ENCODE measurements around the gene PTPN20. TPM values are rescaled to one million over a fixed set of nuclear protein-coding genes. Genes with fewer than 3 reads are reported as not detected.

Gene PTPN20
- total RNA-seq, 1 experiment from 2014 or later = 9.5 TPM

DNA sequence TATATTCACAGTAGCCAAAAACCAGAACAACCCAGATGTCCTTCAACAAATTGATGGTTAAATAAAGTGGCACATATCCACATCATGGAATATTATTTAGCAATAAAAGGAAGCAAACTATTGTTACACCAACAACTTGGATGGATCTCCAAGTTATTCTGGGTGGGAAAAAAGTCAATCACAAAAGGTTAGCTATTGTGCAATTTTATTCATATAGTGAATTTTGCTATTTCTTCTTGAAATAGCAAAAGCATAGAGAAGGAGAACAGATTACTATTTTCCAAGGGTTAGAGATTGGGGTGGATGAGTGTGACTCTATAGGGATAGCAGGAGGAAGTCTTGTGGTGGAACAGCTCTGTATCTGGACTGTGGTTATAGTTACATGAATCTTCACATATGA, 87.0 kb downstream of the PTPN20 start:
- Histone ChIP-seq H3K4me3 (ENCODE audit: low read depth in 2 of 2, low read length in 2 of 2) (no peak overlapping the region), H3K9me3 (ENCODE audit: control insufficient read depth, insufficient read depth, low read depth, low read length) (no peaks in the 10 kb centered on the region; the same call in 1 of the 2 replicates), H3K27ac (ENCODE audit: low read length) (no peak overlapping the region), H3K4me1 (ENCODE audit: control insufficient read depth, insufficient read depth, low read length) (no peaks in the 10 kb centered on the region), H3K27me3 (ENCODE audit: control insufficient read depth, insufficient read depth, low read length) (no peaks in the 10 kb centered on the region), H3K36me3 (ENCODE audit: control insufficient read depth, insufficient read depth, low read length) (no peaks in the 10 kb centered on the region)
- ChIA-PET CTCF (no interaction called here), POLR2A (no interaction called here)
- intact Hi-C loops (cut with micrococcal nuclease; ENCODE audit: unreplicated experiment) = no loop called here
- in situ Hi-C loops (cut with HindIII; ENCODE audit: low pct_unique_long_range_greater_than_20kb, low sequenced_read_pairs) = no loop called here
- no TSS peak for BruUV-seq (replicated peaks)
- DNase-seq (ENCODE audit: low read depth, low spot score) = no peak
- no peak for ATAC-seq
- TF ChIP-seq POLR2AphosphoS5 (IDR thresholded peaks at IDR 0.05; ENCODE audit: low read depth, low read length) (no peak), TCF7L2 (IDR thresholded peaks at IDR 0.05; ENCODE audit: low read depth, low read length) (no peak), SIN3A (IDR thresholded peaks at IDR 0.05; ENCODE audit: borderline replicate concordance, insufficient read depth, low read depth, low read length) (no peak)
- TF ChIP-seq, protein P1, sequence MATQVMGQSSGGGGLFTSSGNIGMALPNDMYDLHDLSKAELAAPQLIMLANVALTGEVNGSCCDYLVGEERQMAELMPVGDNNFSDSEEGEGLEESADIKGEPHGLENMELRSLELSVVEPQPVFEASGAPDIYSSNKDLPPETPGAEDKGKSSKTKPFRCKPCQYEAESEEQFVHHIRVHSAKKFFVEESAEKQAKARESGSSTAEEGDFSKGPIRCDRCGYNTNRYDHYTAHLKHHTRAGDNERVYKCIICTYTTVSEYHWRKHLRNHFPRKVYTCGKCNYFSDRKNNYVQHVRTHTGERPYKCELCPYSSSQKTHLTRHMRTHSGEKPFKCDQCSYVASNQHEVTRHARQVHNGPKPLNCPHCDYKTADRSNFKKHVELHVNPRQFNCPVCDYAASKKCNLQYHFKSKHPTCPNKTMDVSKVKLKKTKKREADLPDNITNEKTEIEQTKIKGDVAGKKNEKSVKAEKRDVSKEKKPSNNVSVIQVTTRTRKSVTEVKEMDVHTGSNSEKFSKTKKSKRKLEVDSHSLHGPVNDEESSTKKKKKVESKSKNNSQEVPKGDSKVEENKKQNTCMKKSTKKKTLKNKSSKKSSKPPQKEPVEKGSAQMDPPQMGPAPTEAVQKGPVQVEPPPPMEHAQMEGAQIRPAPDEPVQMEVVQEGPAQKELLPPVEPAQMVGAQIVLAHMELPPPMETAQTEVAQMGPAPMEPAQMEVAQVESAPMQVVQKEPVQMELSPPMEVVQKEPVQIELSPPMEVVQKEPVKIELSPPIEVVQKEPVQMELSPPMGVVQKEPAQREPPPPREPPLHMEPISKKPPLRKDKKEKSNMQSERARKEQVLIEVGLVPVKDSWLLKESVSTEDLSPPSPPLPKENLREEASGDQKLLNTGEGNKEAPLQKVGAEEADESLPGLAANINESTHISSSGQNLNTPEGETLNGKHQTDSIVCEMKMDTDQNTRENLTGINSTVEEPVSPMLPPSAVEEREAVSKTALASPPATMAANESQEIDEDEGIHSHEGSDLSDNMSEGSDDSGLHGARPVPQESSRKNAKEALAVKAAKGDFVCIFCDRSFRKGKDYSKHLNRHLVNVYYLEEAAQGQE (IDR thresholded peaks at IDR 0.05; ENCODE audit: insufficient read depth in 1 of 2, low read depth in 2 of 2, low read length in 1 of 2) = no peak
- TF ChIP-seq, protein P2, sequence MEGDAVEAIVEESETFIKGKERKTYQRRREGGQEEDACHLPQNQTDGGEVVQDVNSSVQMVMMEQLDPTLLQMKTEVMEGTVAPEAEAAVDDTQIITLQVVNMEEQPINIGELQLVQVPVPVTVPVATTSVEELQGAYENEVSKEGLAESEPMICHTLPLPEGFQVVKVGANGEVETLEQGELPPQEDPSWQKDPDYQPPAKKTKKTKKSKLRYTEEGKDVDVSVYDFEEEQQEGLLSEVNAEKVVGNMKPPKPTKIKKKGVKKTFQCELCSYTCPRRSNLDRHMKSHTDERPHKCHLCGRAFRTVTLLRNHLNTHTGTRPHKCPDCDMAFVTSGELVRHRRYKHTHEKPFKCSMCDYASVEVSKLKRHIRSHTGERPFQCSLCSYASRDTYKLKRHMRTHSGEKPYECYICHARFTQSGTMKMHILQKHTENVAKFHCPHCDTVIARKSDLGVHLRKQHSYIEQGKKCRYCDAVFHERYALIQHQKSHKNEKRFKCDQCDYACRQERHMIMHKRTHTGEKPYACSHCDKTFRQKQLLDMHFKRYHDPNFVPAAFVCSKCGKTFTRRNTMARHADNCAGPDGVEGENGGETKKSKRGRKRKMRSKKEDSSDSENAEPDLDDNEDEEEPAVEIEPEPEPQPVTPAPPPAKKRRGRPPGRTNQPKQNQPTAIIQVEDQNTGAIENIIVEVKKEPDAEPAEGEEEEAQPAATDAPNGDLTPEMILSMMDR (IDR thresholded peaks at IDR 0.05) = no peak

GRCh38 chr10:46998595-46998994, 87.4 kb downstream of the PTPN20 start:
- no peak for DNase-seq (ENCODE audit: low read depth, low spot score)
- intact Hi-C loops (cut with micrococcal nuclease; ENCODE audit: unreplicated experiment) (no loop called here), in situ Hi-C loops (cut with HindIII; ENCODE audit: low pct_unique_long_range_greater_than_20kb, low sequenced_read_pairs) (no loop called here)
- POLR2A ChIA-PET = interaction anchor here (0.7 kb wide), 1 partner anchor 681 kb away, joined by 3 read pairs; no protein-coding TSS in a partner anchor
- H3K27ac ChIP-seq (ENCODE audit: low read length) = no peak overlapping the region
- BruUV-seq (replicated peaks) = no TSS peak
- no peaks in the 10 kb centered on the region for H3K4me1 ChIP-seq (ENCODE audit: control insufficient read depth, insufficient read depth, low read length)
- TF ChIP-seq POLR2AphosphoS5 (IDR thresholded peaks at IDR 0.05; ENCODE audit: low read depth, low read length) (no peak), TCF7L2 (IDR thresholded peaks at IDR 0.05; ENCODE audit: low read depth, low read length) (no peak), SIN3A (IDR thresholded peaks at IDR 0.05; ENCODE audit: borderline replicate concordance, insufficient read depth, low read depth, low read length) (no peak)
- TF ChIP-seq, protein P1 (IDR thresholded peaks at IDR 0.05; ENCODE audit: insufficient read depth in 1 of 2, low read depth in 2 of 2, low read length in 1 of 2) = no peak
- TF ChIP-seq, protein P2 (IDR thresholded peaks at IDR 0.05) = no peak
- H3K27me3 ChIP-seq (ENCODE audit: control insufficient read depth, insufficient read depth, low read length) = no peaks in the 10 kb centered on the region
- CTCF ChIA-PET = no interaction called here
- no peak for ATAC-seq
- H3K9me3 ChIP-seq (ENCODE audit: control insufficient read depth, insufficient read depth, low read depth, low read length) = no peaks in the 10 kb centered on the region; the same call in 1 of the 2 replicates
- H3K36me3 ChIP-seq (ENCODE audit: control insufficient read depth, insufficient read depth, low read length) = no peaks in the 10 kb centered on the region
- no peak overlapping the region for H3K4me3 ChIP-seq (ENCODE audit: low read depth in 2 of 2, low read length in 2 of 2)

Data from Panc1 (cell line).